Calu3 (cell line): ENCODE results near the gene DIAPH1. TPM values are rescaled to one million over a fixed set of nuclear protein-coding genes. Genes with fewer than 3 reads are reported as not detected.

Experiments
- BruUV-seq: library from RNA; stranded (reverse); fragments of 400-500 nt; replicated peaks from 2 replicates; lab custom pipeline; 2021; lab: Mats Ljungman, UMichigan
- CTCF ChIA-PET: fragments of 300-600 bp; sonication (Branson Sonifier 250); formaldehyde crosslinking; loops from one replicate; lab custom pipeline; 2022; ENCODE audit warnings: antibody characterized with exemption; lab: Charles Lee
- DNase-seq: peaks from one replicate; pipeline ENCODE4 v3.0.0; 2022
- H3K27ac Mint-ChIP-seq: one replicate; pipeline ENCODE4 v1.8.0; 2022; ENCODE audit warnings: mixed read lengths; ENCODE audit not compliant: unreplicated experiment
- H3K27me3 Mint-ChIP-seq: one replicate; pipeline ENCODE4 v1.8.0; 2022; ENCODE audit warnings: mixed read lengths; ENCODE audit not compliant: unreplicated experiment
- H3K36me3 Mint-ChIP-seq: one replicate; pipeline ENCODE4 v1.8.0; 2022; ENCODE audit warnings: mild to moderate bottlenecking, moderate library complexity, mixed read lengths; ENCODE audit not compliant: insufficient read depth, unreplicated experiment
- H3K4me1 Mint-ChIP-seq: one replicate; pipeline ENCODE4 v1.8.0; 2022; ENCODE audit warnings: mild to moderate bottlenecking, low read depth, mixed read lengths; ENCODE audit not compliant: unreplicated experiment
- H3K4me3 Mint-ChIP-seq: one replicate; pipeline ENCODE4 v1.8.0; 2022; ENCODE audit warnings: mild to moderate bottlenecking, low read depth, moderate library complexity, mixed read lengths; ENCODE audit not compliant: unreplicated experiment
- H3K9me3 Mint-ChIP-seq: one replicate; pipeline ENCODE4 v1.8.0; 2022; ENCODE audit warnings: low read depth, mixed read lengths; ENCODE audit not compliant: unreplicated experiment
- CTCF ChIP-seq: fragments of 200-600 bp; IDR thresholded peaks from one replicate; pipeline ENCODE4 v1.8.0; 2022; ENCODE audit warnings: antibody characterized with exemption; ENCODE audit not compliant: unreplicated experiment
- intact Hi-C: fragments of 100-400 bp; cut with micrococcal nuclease; formaldehyde crosslinking; loops from one replicate; pipeline ENCODE4 v1.10.0; 2022; ENCODE audit not compliant: unreplicated experiment
- total RNA-seq: library from RNA; stranded (reverse); gene quantifications from 2 replicates; pipeline ENCODE4 v1.2.3, GENCODE V29; 2022

DIAPH1 gene
- total RNA-seq, 1 experiment from 2014 or later = 219 TPM

DNA sequence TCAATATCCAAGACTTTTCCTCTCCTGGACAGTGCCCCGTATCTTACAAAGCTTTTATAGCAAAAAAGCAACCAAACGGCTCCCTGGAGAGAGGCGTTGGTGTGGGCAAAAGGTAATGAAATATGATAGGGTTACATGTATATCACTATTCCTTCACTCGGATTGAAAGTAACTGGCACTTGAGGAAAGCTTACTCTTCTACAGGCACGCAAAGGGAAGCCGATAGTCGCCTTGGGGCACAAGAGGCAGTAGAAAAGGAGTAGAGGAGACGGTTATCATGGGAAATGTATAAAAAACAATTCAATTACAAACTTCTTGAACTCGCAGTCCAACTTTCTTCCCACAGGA is 1.1 kb downstream of the DIAPH1 start:
- TSS peak; percentile 49 for BruUV-seq
- intact Hi-C loops = loop anchor here (1.0 to 5.0 kb wide), 2 partner anchors 13 to 35 kb away; no protein-coding TSS in a partner anchor
- Mint-ChIP-seq H3K9me3 (no peaks in the 10 kb centered on the region), H3K36me3 (peaks cover 45% of the 10 kb centered on the region), H3K4me1 (peaks cover 29% of the 10 kb centered on the region), H3K27me3 (no peaks in the 10 kb centered on the region), H3K4me3 (peak overlapping the region; percentile 84), H3K27ac (peak overlapping the region; percentile 95)
- no peak for TF ChIP-seq CTCF
- DNase-seq = no peak
- CTCF ChIA-PET = interaction anchor here (0.5 to 6.1 kb wide), 6 partner anchors 19 to 1234 kb away, joined by 3 to 133 read pairs (median 3); partner anchors contain the start of genes HDAC3 and RELL2

- no peak for TF ChIP-seq CTCF
- peak overlapping the region; percentile 84 for H3K4me3 Mint-ChIP-seq
- intact Hi-C loops = loop anchor here (5.0 kb wide), 1 partner anchor 35 kb away; no protein-coding TSS in a partner anchor
- DNase-seq = no peak
- H3K9me3 Mint-ChIP-seq = no peaks in the 10 kb centered on the region
- peak overlapping the region; percentile 95 for H3K27ac Mint-ChIP-seq
- CTCF ChIA-PET = interaction anchor here (0.6 to 6.1 kb wide), 3 partner anchors 25 to 53 kb away, joined by 3 to 133 read pairs (median 6); no protein-coding TSS in a partner anchor
- peaks cover 42% of the 10 kb centered on the region for H3K36me3 Mint-ChIP-seq
- H3K27me3 Mint-ChIP-seq = no peaks in the 10 kb centered on the region
- no TSS peak for BruUV-seq
- peaks cover 29% of the 10 kb centered on the region for H3K4me1 Mint-ChIP-seq
Measured at GRCh38 chr5:141617128-141617527, 1.7 kb downstream of the DIAPH1 start.

- H3K27me3 Mint-ChIP-seq = no peaks in the 10 kb centered on the region
- H3K9me3 Mint-ChIP-seq = no peaks in the 10 kb centered on the region
- BruUV-seq = no TSS peak
- CTCF ChIA-PET = interaction anchor here (0.7 to 6.1 kb wide), 4 partner anchors 14 to 52 kb away, joined by 3 to 133 read pairs (median 6); partner anchors contain the start of genes HDAC3 and RELL2
- H3K36me3 Mint-ChIP-seq = peaks cover 37% of the 10 kb centered on the region
- peak overlapping the region; percentile 95 for H3K27ac Mint-ChIP-seq
- DNase-seq = no peak
- H3K4me1 Mint-ChIP-seq = peaks cover 35% of the 10 kb centered on the region
- no peak for TF ChIP-seq CTCF
- peak overlapping the region; percentile 84 for H3K4me3 Mint-ChIP-seq
- intact Hi-C loops = loop anchor here (5.0 kb wide), 1 partner anchor 34 kb away; no protein-coding TSS in a partner anchor
Measured at GRCh38 chr5:141615991-141616720, 2.6 kb downstream of the DIAPH1 start.

DNA sequence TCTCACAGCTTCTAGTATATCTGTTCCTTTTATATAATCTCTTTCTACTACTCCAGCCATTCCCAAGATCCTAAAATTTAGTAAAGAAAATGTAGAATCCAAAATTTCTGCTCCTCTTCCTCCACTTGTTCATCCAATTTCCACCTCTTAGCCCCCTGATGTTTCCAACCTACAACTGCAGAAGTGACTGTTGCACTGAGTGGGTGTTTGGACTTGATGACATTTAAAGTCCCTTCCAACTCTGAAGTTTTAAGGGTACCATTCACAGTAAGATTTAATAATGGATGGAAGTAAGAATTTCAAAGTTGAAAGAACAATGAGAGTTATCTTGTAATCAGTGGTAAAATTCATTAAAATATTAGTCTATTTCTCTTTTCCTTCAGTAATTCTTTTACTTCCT is 5.5 kb downstream of the DIAPH1 start:
- no peak overlapping the region for H3K4me3 Mint-ChIP-seq
- H3K27ac Mint-ChIP-seq = no peak overlapping the region
- peaks cover 35% of the 10 kb centered on the region for H3K36me3 Mint-ChIP-seq
- intact Hi-C loops = no loop called here
- no peaks in the 10 kb centered on the region for H3K9me3 Mint-ChIP-seq
- no peaks in the 10 kb centered on the region for H3K27me3 Mint-ChIP-seq
- no peak for TF ChIP-seq CTCF
- peaks cover 54% of the 10 kb centered on the region for H3K4me1 Mint-ChIP-seq
- no TSS peak for BruUV-seq
- CTCF ChIA-PET = interaction anchor here (1.3 kb wide), 1 partner anchor 21 kb away, joined by 4 read pairs; no protein-coding TSS in a partner anchor
- DNase-seq = no peak
